ENCODE data around the gene ALPG. TPM values are rescaled to one million over a fixed set of nuclear protein-coding genes. Genes with fewer than 3 reads are reported as not detected.

ALPG gene

GRCh38 chr2:232459419-232460035 lies 52.9 kb downstream of the ALPG start:
- H3K4me3 ChIP-seq (ENCODE audit: low read length), result no peak overlapping the region
- peaks cover 8% of the 10 kb centered on the region for H3K4me1 ChIP-seq (ENCODE audit: control insufficient read depth, insufficient read depth, low read length)
- no peaks in the 10 kb centered on the region for H3K36me3 ChIP-seq (ENCODE audit: insufficient read depth, low read length)
- no peak overlapping the region for H3K9ac ChIP-seq (ENCODE audit: low read depth, low read length)
- peaks cover 69% of the 10 kb centered on the region for H3K27me3 ChIP-seq (ENCODE audit: control insufficient read depth, insufficient read depth, low read length)
- no peaks in the 10 kb centered on the region for H3K9me3 ChIP-seq (replicated peaks; ENCODE audit: low read length)
- no peak overlapping the region for H3K4me2 ChIP-seq (ENCODE audit: low read length)

DNA sequence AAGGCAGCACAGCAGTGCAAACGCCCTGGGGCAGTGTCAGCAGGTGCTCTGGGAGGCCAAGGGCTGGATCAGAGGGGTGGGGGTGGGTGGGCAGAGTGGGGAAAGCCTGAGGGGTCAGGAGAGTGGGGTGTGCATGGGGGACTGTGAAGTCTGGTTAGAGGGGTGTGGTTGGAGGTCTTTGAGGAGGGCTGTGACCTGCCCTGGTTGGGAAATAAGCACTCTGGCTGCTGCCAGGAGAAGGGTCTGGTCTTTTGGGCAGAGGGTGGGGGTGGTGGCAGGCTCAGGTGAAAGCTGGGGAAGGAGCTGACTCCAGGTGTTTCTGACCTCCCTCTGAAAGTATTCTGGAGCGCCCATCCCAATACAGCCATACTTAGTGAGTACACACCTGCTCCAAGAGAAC lies 53.5 kb downstream of the ALPG start:
- H3K36me3 ChIP-seq (ENCODE audit: insufficient read depth, low read length), result no peaks in the 10 kb centered on the region
- no peak overlapping the region for H3K4me2 ChIP-seq (ENCODE audit: low read length)
- no peak overlapping the region for H3K4me3 ChIP-seq (ENCODE audit: low read length)
- H3K4me1 ChIP-seq (ENCODE audit: control insufficient read depth, insufficient read depth, low read length), result peaks cover 8% of the 10 kb centered on the region
- H3K9me3 ChIP-seq (replicated peaks; ENCODE audit: low read length), result no peaks in the 10 kb centered on the region
- H3K27me3 ChIP-seq (ENCODE audit: control insufficient read depth, insufficient read depth, low read length), result peaks cover 70% of the 10 kb centered on the region
- no peak overlapping the region for H3K9ac ChIP-seq (ENCODE audit: low read depth, low read length)

Small RNAs within 50 kb of the gene (small RNA-seq; reads per million reads assigned to genes)
- gene AC068134.4, result not detected
